WERI-Rb-1 (cell line): ENCODE results near the gene EPN2.

Source experiments
- DNase-seq: peaks from one replicate; pipeline ENCODE4 v3.0.0-alpha.2; 2020
- H3K27ac ChIP-seq: fragments of 250-450 bp; sonication (Bioruptor Pico); 2 replicates; pipeline ENCODE4 v1.5.1; 2020; ENCODE audit warnings: mild to moderate bottlenecking, moderate library complexity
- H3K27me3 ChIP-seq: fragments of 250-450 bp; sonication (Bioruptor Pico); 2 replicates; pipeline ENCODE4 v1.5.1; 2021; ENCODE audit warnings: mild to moderate bottlenecking, low read depth, moderate library complexity; ENCODE audit not compliant: insufficient read depth, severe bottlenecking
- H3K36me3 ChIP-seq: fragments of 250-450 bp; sonication (Bioruptor Pico); 2 replicates; pipeline ENCODE4 v1.5.1; 2020; ENCODE audit warnings: mild to moderate bottlenecking, moderate library complexity
- H3K4me3 ChIP-seq: 2 replicates; pipeline ENCODE4 v1.5.1; 2011; ENCODE audit warnings: low read depth, mild to moderate bottlenecking, control low read depth, low read length
- H3K9me3 ChIP-seq: fragments of 250-450 bp; sonication (Bioruptor Pico); 2 replicates; pipeline ENCODE4 v1.5.1; 2021; ENCODE audit warnings: mild to moderate bottlenecking, moderate library complexity; ENCODE audit not compliant: severe bottlenecking
- CTCF ChIP-seq: IDR thresholded peaks from 2 replicates; pipeline ENCODE4 v1.5.1; 2011; ENCODE audit warnings: low read depth, mild to moderate bottlenecking, control low read depth, inconsistent platforms, low read length

EPN2 gene

DNA sequence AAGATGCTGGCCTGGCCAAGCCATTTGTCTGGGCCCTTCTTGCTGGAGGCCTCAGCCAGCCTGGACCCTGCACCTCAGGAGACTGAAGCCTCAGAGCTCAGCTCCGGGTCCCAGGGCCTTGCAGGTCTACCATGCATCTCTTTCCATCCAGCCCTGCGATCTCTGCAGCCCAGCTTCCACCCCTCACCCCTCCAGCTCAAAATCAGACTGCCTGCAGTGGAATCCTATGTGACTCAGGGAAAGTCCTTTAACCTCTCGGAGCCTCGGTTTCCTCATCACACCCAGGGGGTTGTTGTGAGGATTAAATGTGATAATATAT is 128.3 kb downstream of the EPN2 start:
- Histone ChIP-seq H3K9me3 (no peaks in the 10 kb centered on the region), H3K27me3 (no peaks in the 10 kb centered on the region), H3K36me3 (no peaks in the 10 kb centered on the region), H3K27ac (peak overlapping the region; percentile 64), H3K4me3 (no peak overlapping the region)
- no peak for TF ChIP-seq CTCF
- no peak for DNase-seq

DNA sequence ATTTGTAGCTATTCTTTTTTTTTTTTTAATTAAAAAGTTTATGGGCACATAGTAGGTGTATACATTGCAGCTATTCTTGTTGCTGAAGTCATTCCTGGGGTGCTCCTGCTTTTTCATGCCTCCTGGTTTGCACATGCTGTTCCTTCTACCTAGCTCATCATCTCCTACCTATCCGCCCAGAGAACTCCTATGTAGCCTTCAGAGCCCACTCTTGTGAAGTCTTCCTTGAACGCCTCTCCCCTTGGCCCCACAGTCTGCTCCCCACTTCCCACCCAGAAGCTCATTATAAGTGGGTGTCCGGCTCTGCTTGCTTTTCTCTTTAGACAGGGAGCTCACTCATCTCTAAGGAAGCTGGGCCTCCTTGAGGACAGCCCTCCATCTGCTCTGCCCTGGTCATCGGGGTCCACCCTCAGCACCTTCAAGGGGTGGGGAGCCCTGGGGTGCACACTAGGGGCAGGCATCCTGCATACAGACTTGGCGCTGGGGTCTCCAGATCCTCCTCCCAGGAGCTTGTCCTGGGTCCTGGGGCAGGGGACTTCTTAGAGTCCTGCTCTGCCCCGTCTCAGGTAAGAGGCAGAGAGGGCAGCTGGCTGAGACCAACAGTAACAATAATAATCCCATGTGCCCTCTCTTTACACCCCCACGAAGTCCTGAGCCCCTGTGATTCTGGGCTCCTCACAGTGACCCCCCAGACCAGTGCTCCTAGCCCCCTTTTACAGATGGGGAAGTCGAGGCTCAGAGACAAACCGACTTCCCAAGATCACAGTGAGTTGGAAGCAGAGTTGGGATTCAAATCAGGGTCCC is 128.9 kb downstream of the EPN2 start:
- no peak overlapping the region for H3K27ac ChIP-seq
- TF ChIP-seq CTCF: no peak
- no peak overlapping the region for H3K4me3 ChIP-seq
- H3K9me3 ChIP-seq: no peaks in the 10 kb centered on the region
- no peaks in the 10 kb centered on the region for H3K36me3 ChIP-seq
- no peaks in the 10 kb centered on the region for H3K27me3 ChIP-seq
- no peak for DNase-seq

DNA sequence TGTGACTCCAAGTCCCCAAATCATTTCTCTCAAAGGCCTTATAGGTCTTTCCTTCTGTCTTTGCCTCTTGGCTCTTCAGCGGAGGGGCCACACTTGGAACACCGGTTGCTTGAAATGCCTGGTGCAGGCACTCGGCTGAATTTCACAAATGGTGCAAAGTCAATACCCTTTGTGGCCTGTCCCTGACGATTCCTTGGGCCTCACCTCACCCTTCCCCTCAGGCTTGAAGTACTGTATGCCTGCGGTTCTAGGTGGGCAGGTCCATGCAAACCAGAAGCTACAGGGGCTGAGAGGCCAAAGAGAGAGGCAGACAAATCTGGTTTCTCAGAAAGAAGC is 129.4 kb downstream of the EPN2 start:
- H3K9me3 ChIP-seq: no peaks in the 10 kb centered on the region

DNA sequence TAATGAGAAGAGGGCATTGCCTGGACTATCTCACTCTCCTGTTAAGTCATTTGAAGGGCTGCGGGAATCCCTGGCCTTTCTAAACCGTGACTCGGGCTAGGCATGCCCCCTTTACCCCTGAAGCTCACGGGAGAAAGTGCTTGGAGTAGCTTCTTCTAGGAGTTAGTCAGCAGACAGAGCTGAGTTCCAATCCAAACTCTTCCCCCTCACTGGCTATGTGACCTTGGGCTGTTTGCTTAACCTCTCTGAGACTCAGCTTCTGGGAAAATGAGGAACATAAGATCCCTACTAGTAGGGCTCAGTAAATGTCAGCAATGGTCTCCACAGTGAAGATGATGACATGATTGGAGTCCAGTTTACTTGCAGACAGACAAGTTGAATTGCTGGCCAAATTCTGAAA is 131.1 kb downstream of the EPN2 start:
- TF ChIP-seq CTCF: no peak
- no peak overlapping the region for H3K4me3 ChIP-seq
- DNase-seq: no peak

More for the DNA sequence above, 129.4 kb downstream of the EPN2 start:
- no peak for DNase-seq
- TF ChIP-seq CTCF: no peak
- no peak overlapping the region for H3K4me3 ChIP-seq
- no peaks in the 10 kb centered on the region for H3K36me3 ChIP-seq
- no peak overlapping the region for H3K27ac ChIP-seq
- no peaks in the 10 kb centered on the region for H3K27me3 ChIP-seq

DNA sequence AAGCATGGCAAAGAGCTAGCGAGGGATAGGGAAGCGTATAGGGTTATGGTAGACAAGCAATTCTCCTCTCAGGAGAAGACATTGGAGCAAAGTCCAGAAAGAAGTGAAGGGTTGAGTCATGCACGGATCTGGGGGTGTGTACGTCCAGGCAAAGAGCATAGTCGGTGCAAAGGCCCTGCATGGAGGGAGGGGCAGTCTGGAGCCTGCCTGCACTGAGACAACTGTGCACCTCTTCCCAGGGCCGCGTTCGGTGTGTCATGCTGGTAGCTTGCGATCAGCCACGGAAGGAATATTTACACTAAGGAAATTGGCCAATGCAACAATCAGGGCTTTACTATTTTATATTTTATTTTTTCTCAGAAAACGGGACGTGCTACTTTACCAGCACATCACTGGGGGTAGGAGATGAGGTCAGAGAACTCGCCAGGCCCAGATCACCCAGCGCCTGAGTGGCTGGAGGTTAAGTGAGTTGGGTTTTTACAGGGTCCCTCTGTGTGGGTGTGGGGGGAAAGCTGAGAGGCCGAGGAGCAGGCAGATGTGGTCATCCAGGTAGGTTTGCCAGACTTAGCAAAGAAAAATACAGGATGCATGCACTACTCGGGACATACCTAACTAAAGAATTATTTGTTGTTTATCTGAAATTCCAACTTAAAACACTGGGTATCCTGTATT is 132.1 kb downstream of the EPN2 start:
- TF ChIP-seq CTCF: no peak
- no peak for DNase-seq
- H3K27ac ChIP-seq: no peak overlapping the region

More for the DNA sequence above, 131.1 kb downstream of the EPN2 start:
- Histone ChIP-seq H3K27ac (no peak overlapping the region), H3K27me3 (no peaks in the 10 kb centered on the region), H3K36me3 (no peaks in the 10 kb centered on the region), H3K9me3 (no peaks in the 10 kb centered on the region)

More for the DNA sequence above, 132.1 kb downstream of the EPN2 start:
- no peaks in the 10 kb centered on the region for H3K27me3 ChIP-seq
- no peak overlapping the region for H3K4me3 ChIP-seq
- H3K9me3 ChIP-seq: no peaks in the 10 kb centered on the region
- H3K36me3 ChIP-seq: no peaks in the 10 kb centered on the region
